IPS-18c (cell line): ENCODE data around the gene LCNL1.

Experiments
- H3K4me3 ChIP-seq: 2 replicates; pipeline ENCODE4 v1.7.0; 2013; ENCODE audit warnings: low read depth, mild to moderate bottlenecking, low read length, moderate library complexity; ENCODE audit not compliant: insufficient read depth
- H3K9me3 ChIP-seq: one replicate; pipeline ENCODE4 v1.6.1; 2013; ENCODE audit warnings: mild to moderate bottlenecking, low read length, moderate library complexity; ENCODE audit not compliant: control insufficient read depth, insufficient read depth

LCNL1 gene

GRCh38 chr9:137011907-137012675, 29.3 kb downstream of the LCNL1 start:
- H3K4me3 ChIP-seq, result no peak overlapping the region

DNA sequence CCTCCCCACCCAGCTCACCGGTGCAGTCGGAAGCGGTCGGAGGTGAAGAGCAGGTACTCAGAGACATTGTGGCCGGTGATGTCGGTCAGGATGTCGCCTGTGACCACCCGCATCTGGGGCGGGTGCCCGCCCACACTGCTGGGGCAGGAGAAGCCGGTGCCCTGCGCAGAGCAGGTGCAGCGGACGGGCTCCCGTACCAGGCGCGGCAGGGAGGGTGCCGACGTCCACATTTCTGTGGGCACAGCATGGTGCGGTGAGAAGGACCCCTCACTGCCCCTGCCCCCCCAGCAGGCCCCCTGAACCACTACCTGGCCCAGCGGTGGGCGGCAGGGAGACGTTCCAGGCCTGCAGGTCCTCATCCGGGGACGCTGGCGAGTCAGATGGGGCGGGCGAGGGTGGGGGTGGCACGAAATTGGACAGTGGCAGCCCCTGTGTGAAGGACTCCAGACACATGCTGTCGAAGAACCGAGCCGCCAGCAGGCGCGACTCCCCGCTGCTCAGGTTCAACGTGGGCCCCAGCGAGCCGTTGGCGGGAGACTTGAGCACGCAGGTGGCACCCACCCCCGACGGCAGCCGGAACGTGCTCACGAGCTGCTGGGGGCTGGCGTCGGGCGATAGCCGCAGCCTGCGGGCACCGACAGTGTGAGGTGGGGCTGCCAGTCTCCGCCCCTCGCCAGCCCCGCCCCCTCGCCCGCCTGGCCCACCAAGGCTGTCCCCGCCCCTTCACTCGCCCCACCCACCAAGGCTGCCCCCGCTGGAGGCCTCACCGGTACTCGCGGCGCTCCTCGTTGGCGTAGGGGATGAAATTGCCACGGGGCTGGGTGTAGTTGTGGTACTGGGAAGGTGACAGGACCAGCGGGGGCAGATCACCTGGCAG, 30.1 kb downstream of the LCNL1 start:
- Histone ChIP-seq H3K4me3 (no peak overlapping the region), H3K9me3 (peaks cover 2% of the 10 kb centered on the region)

More at GRCh38 chr9:137011907-137012675, 29.3 kb downstream of the LCNL1 start:
- peaks cover 2% of the 10 kb centered on the region for H3K9me3 ChIP-seq

DNA sequence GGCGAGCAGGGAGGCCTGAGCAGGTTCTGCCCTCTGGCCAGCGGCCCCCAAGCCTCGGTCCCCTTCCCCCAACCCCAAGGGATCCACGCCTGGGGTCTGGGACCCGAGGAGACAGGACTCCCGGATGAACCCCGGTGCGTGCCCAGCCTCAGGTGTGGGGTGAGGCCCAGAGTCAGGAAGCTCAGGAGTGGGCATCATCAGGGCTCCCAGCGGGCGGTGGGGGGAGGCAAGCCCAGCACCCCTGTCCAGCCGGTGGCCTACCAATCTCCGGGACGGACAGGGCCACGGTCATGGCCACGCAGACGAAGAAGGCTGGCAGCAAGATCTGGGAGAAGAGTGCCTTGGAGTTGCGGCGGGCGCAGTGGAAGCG, 30.8 kb downstream of the LCNL1 start:
- Histone ChIP-seq H3K4me3 (no peak overlapping the region), H3K9me3 (peaks cover 2% of the 10 kb centered on the region)

DNA sequence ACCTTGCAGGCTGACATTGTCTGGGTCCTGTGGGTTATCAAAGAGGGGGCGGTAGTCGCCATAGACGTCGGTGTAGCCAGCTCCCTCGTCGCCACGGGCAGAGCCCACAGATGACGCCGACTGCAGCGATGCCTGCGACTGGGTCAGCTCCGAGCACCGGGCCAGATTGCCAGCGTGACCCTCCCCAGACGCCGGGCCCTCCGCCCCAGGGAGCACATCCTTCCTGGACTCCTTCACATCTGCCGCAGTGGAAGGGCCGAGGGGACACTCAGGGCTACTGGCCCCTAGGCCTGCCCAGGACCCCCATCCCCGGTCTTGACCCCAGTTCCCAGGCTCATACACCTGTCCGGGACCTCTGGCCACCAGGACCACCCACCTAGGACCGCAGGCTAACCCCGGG, 31.4 kb downstream of the LCNL1 start:
- peaks cover 2% of the 10 kb centered on the region for H3K9me3 ChIP-seq
- no peak overlapping the region for H3K4me3 ChIP-seq

GRCh38 chr9:137014776-137015539, 32.2 kb downstream of the LCNL1 start:
- Histone ChIP-seq H3K4me3 (no peak overlapping the region), H3K9me3 (no peaks in the 10 kb centered on the region)

GRCh38 chr9:137015540-137015930, 32.7 kb downstream of the LCNL1 start:
- no peak overlapping the region for H3K4me3 ChIP-seq
- H3K9me3 ChIP-seq, result no peaks in the 10 kb centered on the region

DNA sequence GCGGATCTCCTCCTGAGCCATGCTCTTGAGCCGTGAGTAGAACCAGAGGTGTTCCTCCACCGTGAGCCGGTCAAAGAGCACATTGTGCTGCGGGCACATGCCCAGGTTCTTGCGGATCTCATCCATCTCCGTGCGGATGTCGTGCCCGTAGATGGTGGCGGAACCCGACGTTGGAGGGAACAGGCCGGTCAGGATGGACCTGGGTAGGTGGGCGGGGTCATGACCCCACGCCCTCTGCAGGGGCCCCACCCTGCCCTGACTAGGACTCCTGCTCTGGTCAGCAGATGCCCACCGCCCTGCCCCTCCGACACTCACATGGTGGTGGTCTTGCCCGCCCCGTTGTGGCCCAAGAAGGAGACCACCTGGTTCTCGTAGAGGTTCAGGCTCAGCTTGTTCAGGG, 33.2 kb downstream of the LCNL1 start:
- H3K4me3 ChIP-seq, result no peak overlapping the region
- no peaks in the 10 kb centered on the region for H3K9me3 ChIP-seq

DNA sequence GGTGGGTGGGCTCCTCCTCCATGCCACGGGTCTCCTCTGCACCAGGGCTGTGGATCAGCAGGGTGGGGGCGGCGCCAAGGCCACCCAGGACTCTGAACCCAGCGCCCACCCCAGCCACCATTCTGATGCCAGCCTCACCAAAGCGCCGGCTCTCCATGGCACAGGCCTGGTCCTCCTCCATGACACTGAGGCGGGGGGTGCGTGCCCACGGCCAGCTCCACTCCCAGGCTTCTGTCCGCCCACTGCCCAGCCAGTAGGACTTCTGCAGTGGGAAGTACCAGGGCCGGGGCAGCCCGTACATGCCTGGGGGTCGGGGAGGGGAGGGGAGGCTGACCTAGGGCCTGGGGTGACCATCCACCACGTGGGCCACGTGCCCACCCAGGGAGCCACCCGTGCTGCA, 33.6 kb downstream of the LCNL1 start:
- H3K9me3 ChIP-seq, result no peaks in the 10 kb centered on the region
- H3K4me3 ChIP-seq, result no peak overlapping the region

GRCh38 chr9:137017071-137017470, 34.3 kb downstream of the LCNL1 start:
- H3K9me3 ChIP-seq, result no peaks in the 10 kb centered on the region
- no peak overlapping the region for H3K4me3 ChIP-seq

- Histone ChIP-seq H3K4me3 (no peak overlapping the region), H3K9me3 (no peaks in the 10 kb centered on the region)
Observed at GRCh38 chr9:137017791-137018497, 35.2 kb downstream of the LCNL1 start.

GRCh38 chr9:137018761-137019559, 36.2 kb downstream of the LCNL1 start:
- no peaks in the 10 kb centered on the region for H3K9me3 ChIP-seq
- no peak overlapping the region for H3K4me3 ChIP-seq

DNA sequence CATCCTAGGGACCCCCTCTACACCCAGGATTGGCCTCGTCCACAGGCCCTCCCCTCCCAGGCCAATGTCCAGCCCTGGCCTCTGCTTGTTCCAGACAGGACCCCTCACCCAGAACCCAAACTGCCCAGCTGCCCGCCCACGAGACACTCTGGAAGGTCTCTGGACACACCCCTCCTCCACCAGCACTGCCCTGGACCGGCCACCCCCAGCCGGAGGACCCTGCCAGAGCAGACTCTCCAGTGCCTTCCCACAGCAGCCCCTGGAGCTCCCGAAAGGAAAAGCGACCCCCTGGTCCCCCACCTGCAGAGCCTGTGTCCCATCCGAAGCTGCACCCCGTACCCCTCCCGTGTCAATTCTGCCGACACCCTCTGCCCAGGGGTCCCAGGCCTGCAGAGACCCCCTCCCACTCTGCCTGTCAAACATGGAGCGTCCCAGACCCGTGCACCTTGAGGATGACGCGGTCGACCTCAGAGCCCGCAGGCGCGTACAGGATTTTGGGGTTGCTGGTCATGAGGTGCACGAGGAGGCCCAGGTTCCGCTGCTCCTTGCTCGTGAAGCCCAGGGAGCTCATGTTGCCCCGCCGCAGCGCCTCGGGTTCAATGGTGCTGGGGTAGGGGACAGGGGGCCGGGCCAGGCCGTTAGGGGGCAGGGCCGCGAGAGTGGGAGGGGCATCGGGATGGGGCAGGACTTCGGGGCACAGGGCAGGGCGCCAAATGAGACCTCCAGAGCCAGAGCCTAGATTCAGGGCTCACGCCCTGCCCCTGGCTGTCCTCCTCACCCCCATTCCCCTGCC, 37.3 kb downstream of the LCNL1 start:
- H3K4me3 ChIP-seq, result no peak overlapping the region
- no peaks in the 10 kb centered on the region for H3K9me3 ChIP-seq

- Histone ChIP-seq H3K4me3 (no peak overlapping the region), H3K9me3 (no peaks in the 10 kb centered on the region)
Observed at GRCh38 chr9:137020771-137021567, 38.2 kb downstream of the LCNL1 start.

GRCh38 chr9:137021568-137021978, 38.8 kb downstream of the LCNL1 start:
- no peaks in the 10 kb centered on the region for H3K9me3 ChIP-seq
- no peak overlapping the region for H3K4me3 ChIP-seq
